ENCODE data around the gene DCUN1D5.

GRCh38 chr11:103091801-103092524, at the start of gene DCUN1D5:
- TF ChIP-seq CTCF (optimal IDR thresholded peaks at IDR 0.05 in 1 of 3, IDR thresholded peaks at IDR 0.05 in 1 of 3, conservative IDR thresholded peaks at IDR 0.05 in 1 of 3; ENCODE audit: extremely low read depth in 1 of 3, insufficient read depth in 2 of 3, low read length in 3 of 3) (no peak), EZH2 (IDR thresholded peaks at IDR 0.05; ENCODE audit: low read length) (no peak)

Data from keratinocyte (primary cell).